ENCODE measurements around the gene KIF2C.

GRCh38 chr1:44780583-44781121, 41.0 kb downstream of the KIF2C start:
- TF ChIP-seq, protein P1, sequence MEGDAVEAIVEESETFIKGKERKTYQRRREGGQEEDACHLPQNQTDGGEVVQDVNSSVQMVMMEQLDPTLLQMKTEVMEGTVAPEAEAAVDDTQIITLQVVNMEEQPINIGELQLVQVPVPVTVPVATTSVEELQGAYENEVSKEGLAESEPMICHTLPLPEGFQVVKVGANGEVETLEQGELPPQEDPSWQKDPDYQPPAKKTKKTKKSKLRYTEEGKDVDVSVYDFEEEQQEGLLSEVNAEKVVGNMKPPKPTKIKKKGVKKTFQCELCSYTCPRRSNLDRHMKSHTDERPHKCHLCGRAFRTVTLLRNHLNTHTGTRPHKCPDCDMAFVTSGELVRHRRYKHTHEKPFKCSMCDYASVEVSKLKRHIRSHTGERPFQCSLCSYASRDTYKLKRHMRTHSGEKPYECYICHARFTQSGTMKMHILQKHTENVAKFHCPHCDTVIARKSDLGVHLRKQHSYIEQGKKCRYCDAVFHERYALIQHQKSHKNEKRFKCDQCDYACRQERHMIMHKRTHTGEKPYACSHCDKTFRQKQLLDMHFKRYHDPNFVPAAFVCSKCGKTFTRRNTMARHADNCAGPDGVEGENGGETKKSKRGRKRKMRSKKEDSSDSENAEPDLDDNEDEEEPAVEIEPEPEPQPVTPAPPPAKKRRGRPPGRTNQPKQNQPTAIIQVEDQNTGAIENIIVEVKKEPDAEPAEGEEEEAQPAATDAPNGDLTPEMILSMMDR (conservative IDR thresholded peaks at IDR 0.05): no peak
- no peak for TF ChIP-seq ZFX (IDR thresholded peaks at IDR 0.05)

Data from C4-2B (cell line).